ENCODE measurements around the gene TMEM59L. TPM values are rescaled to one million over a fixed set of nuclear protein-coding genes. Genes with fewer than 3 reads are reported as not detected.
"Not testable (repeated sequence)": the region's sequence is repeated elsewhere in the genome, so short reads cannot be mapped to it uniquely, and the experiment has no call there.

Gene TMEM59L
- total RNA-seq, 1 donor from 2014 or later: 0.23 TPM

GRCh38 chr19:18594824-18595373 is 17.8 kb upstream of the TMEM59L start:
- TF ChIP-seq CTCF (conservative IDR thresholded peaks at IDR 0.05; ENCODE audit: low read depth, low read length): no peak
- H3K4me3 ChIP-seq (ENCODE audit: low read depth, low read length): peak overlapping the region; percentile 46
- DNase-seq (ENCODE audit: low read depth): no peak

- TF ChIP-seq CTCF (conservative IDR thresholded peaks at IDR 0.05; ENCODE audit: low read depth, low read length): no peak
- H3K4me3 ChIP-seq (ENCODE audit: low read depth, low read length): no peak overlapping the region
- DNase-seq (ENCODE audit: low read depth): no peak
These were observed 17.2 kb upstream of the TMEM59L start for GRCh38 chr19:18595475-18595874.

- TF ChIP-seq CTCF (conservative IDR thresholded peaks at IDR 0.05; ENCODE audit: low read depth, low read length): no peak
- DNase-seq (ENCODE audit: low read depth): no peak
These were observed 15.9 kb upstream of the TMEM59L start for GRCh38 chr19:18596752-18597157.

GRCh38 chr19:18597809-18598660 is 14.6 kb upstream of the TMEM59L start:
- no peak for TF ChIP-seq CTCF (conservative IDR thresholded peaks at IDR 0.05; ENCODE audit: low read depth, low read length)
- no peak overlapping the region for H3K4me3 ChIP-seq (ENCODE audit: low read depth, low read length)
- DNase-seq (ENCODE audit: low read depth): no peak

More at GRCh38 chr19:18596752-18597157, 15.9 kb upstream of the TMEM59L start:
- H3K4me3 ChIP-seq (ENCODE audit: low read depth, low read length): no peak overlapping the region

GRCh38 chr19:18599485-18599884 is 13.2 kb upstream of the TMEM59L start:
- H3K4me3 ChIP-seq (ENCODE audit: low read depth, low read length): no peak overlapping the region
- DNase-seq (ENCODE audit: low read depth): no peak
- no peak for TF ChIP-seq CTCF (conservative IDR thresholded peaks at IDR 0.05; ENCODE audit: low read depth, low read length)

GRCh38 chr19:18600692-18601397 is 11.8 kb upstream of the TMEM59L start:
- not testable (repeated sequence) for DNase-seq (ENCODE audit: low read depth); H3K4me3 ChIP-seq (ENCODE audit: low read depth, low read length)

- DNase-seq (ENCODE audit: low read depth): no peak
- no peak overlapping the region for H3K4me3 ChIP-seq (ENCODE audit: low read depth, low read length)
- no peak for TF ChIP-seq CTCF (conservative IDR thresholded peaks at IDR 0.05; ENCODE audit: low read depth, low read length)
These were observed 10.8 kb upstream of the TMEM59L start for GRCh38 chr19:18601875-18602274.
